Peyer's patch (tissue), 4 donors: ENCODE data around the gene RTP5.

Experiments used
- CTCF ChIP-seq, 6 experiments: fragments of 450-650 bp in 4 of 6; fragments of 200-600 bp in 2 of 6; sonication (generic) in 1 of 6; IDR thresholded peaks; one replicate each; pipeline ENCODE4 v1.5.1; 2017 to 2019; ENCODE audit warnings: antibody characterized with exemption in 6 of 6, mild to moderate bottlenecking in 3 of 6, moderate library complexity in 1 of 6
- POLR2A ChIP-seq, 2 donors: fragments of 450-650 bp; IDR thresholded peaks; one replicate each; pipeline ENCODE4 v1.5.1; 2017; ENCODE audit warnings: antibody characterized with exemption in 2 of 2, mild to moderate bottlenecking in 2 of 2, moderate library complexity in 2 of 2

GRCh38 chr2:241886840-241887447, 17.4 kb downstream of the RTP5 start:
- no peak for TF ChIP-seq CTCF (IDR thresholded peaks at IDR 0.05)
- TF ChIP-seq POLR2A (IDR thresholded peaks at IDR 0.05): no peak
